ENCODE results near the gene CCL19.
"Not testable (repeated sequence)": the region's sequence is repeated elsewhere in the genome, so short reads cannot be mapped to it uniquely, and the experiment has no call there.

Gene CCL19

GRCh38 chr9:34690983-34691935, at the start of gene CCL19:
CCL19 (minus strand) TSS chr9:34691276; CDS start chr9:34691139, 137 bp downstream.
- DNase-seq = no peak

DNA sequence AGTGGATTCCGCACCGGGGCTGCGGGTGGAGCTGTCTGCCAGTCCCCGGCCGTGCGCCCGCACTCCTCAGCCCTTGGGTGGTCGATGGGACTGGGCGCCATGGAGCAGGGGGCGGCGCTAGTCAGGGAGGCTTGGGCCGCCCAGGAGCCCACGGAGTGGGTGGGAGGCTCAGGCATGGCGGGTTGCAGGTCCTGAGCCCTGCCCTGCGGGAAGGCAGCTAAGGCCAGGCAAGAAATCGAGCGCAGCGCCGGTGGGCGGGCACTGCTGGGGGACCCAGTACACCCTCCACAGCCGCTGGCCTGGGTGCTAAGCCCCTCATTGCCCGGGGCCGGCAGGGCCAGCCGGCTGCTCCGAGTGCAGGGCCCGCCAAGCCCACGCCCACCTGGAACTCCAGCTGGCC, 49.1 kb upstream of the CCL19 start:
- DNase-seq = not testable (repeated sequence)

GRCh38 chr9:34737677-34738260, 46.7 kb upstream of the CCL19 start:
- no peak for DNase-seq

- DNase-seq = no peak
Measured at GRCh38 chr9:34734720-34735119, 43.6 kb upstream of the CCL19 start.

DNA sequence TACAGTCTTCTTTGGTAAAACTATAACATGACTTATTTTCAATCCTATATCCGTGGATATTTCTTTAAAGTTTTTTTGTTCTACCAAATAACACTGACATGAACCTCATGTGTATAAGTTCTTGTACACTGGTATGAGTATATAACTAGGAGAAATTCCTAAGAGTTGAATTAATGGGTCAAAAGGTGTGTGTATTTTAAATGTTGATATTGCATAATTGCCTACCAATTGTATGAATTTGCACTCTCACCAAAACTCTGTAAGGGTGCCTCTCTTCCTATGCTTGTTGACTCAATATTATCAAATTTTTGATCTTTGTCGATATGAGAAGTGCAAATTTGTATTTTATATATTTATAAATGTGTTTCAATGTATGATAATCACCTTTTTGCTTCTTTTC, 41.8 kb upstream of the CCL19 start:
- DNase-seq = no peak

DNA sequence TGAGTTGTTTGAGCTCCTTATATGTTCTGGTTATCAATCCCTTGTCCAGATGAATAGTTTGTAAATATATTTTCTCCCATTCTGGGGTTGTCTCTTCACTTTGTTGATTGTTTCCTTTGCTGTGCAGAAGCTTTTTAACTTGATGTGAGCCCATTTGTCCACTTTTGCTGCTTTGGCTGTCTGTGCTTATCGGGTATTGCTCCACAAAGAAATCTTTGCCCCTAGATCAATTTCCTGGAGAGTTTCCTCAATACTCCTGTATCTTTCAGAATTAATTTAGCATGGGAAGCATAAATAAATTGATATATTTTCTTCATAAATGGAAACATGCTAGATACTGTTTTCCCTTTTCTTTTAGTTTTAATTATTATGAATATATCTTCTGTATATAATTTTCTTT, 41.4 kb upstream of the CCL19 start:
- no peak for DNase-seq

DNA sequence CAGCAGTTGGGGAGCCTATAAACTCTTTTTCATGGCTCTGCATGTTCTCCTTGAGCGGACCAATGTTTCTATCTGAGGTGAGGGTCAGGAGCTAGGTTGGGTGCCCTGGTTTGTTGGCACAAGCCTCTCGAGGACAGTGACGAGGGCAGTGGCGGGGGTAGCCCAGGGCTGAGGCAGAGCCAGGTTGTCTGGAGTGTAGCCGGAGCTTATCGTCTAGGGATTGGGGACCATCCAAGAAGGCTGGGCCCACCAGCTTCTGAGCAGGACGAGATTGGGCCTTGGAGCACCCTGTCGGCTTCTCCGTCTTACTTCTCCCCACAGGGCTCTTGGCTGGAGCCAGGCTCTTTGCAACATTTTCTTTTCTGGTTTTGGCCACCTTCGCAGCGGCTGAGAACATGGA, 32.1 kb upstream of the CCL19 start:
- no peak for DNase-seq

- DNase-seq = not testable (repeated sequence)
Measured at GRCh38 chr9:34719769-34720025, 28.6 kb upstream of the CCL19 start.

- no peak for DNase-seq
Measured at GRCh38 chr9:34719021-34719768, 28.1 kb upstream of the CCL19 start.

DNA sequence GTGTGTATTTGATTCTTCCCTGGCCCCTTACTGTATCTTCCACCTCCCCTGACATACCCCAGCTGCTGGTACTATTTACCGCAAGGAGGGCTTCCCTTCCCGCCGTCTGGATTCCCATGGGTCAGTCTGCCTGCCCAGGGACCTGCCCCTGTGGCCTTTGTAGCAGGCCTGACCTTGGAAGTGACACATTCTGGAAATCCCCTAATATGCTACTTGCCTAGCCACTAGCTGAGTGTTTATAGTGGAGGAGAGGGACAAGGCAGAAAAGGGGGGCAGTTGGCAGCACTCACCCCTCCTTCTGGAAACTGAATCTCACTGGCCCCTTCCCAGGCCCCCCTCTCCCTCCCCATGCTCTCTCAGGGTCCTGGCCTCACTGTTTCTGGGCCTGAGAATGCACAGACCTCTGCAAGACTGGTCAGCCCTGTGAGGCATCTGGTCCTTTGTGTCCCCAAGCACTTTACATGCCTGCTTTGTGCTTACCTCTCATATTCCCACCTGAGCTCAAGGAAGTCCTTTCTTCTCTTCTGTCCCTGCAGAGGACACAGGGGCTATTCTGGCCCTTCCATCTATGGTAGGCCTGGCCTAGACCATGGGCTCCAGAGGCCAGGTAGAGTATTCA, 27.0 kb upstream of the CCL19 start:
- DNase-seq = no peak

GRCh38 chr9:34716711-34717110, 25.6 kb upstream of the CCL19 start:
- DNase-seq = no peak

GRCh38 chr9:34715639-34716215, 24.7 kb upstream of the CCL19 start:
- no peak for DNase-seq

- DNase-seq = no peak
Measured at GRCh38 chr9:34714007-34714406, 22.9 kb upstream of the CCL19 start.

- DNase-seq = no peak
Measured at GRCh38 chr9:34712140-34712539, 21.1 kb upstream of the CCL19 start.

DNA sequence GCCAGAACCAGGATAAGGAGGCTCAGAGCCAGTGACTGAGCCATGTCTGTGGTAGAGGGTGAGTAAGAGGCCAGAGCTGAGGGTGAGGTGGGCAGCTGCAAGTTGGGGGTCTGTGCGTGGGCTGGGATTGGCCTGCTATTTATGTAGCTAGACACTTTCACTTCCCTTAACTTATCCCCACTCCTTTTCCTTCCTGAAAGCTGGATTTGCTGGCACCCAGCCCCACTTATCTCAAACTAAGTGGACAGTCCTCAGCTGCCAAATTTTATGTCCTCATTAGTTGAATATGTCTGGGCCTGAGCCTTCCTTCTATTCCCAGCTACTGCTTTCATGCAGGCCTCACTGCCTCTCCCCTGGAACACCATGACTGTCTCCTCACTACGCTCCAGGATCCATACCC, 18.9 kb upstream of the CCL19 start, which contains the start of gene CCL21:
Gene CCL21 (minus strand): TSS at position 114 of the 400 bp plus-strand sequence. CDS start 70 bp downstream, at position 44.
- no peak for DNase-seq

DNA sequence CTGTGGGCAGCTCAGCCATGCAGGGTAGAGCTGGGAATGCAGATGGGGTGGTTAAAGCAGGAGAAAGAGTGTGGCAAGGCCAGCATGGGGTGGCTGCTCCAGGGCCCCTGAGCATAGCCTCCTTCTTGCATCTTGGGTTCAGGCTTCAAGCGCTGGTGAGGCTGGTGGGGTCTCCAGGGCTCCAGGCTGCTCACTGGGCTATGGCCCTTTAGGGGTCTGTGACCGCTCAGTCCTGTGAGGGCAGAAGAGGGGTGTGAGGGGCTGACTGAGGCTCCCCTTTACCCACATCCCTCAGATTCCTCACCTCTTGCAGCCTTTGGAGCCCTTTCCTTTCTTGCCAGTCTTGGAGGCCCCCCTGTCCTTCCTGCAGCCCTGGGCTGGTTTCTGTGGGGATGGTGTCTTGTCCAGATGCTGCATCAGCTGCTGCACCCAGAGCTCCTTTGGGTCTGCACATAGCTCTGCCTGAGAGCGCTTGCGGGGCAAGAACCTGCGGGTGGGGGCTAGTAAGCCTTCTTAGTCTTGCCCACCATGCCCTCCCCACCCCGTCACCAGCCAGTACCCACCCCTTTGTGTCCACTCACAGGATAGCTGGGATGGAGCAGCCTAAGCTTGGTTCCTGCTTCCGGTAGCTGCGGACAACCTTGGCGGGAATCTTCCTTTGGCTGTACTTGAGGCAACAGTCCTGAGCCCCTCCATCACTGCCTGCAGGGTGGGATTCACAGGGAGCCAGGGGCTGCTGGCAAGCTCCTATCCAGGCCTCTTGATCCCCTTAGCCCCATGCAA, 18.3 kb upstream of the CCL19 start:
- no peak for DNase-seq

GRCh38 chr9:34707130-34707529, 16.1 kb upstream of the CCL19 start:
- DNase-seq = no peak

- DNase-seq = peak; percentile 82
Measured at GRCh38 chr9:34701769-34702736, 11.0 kb upstream of the CCL19 start.

DNA sequence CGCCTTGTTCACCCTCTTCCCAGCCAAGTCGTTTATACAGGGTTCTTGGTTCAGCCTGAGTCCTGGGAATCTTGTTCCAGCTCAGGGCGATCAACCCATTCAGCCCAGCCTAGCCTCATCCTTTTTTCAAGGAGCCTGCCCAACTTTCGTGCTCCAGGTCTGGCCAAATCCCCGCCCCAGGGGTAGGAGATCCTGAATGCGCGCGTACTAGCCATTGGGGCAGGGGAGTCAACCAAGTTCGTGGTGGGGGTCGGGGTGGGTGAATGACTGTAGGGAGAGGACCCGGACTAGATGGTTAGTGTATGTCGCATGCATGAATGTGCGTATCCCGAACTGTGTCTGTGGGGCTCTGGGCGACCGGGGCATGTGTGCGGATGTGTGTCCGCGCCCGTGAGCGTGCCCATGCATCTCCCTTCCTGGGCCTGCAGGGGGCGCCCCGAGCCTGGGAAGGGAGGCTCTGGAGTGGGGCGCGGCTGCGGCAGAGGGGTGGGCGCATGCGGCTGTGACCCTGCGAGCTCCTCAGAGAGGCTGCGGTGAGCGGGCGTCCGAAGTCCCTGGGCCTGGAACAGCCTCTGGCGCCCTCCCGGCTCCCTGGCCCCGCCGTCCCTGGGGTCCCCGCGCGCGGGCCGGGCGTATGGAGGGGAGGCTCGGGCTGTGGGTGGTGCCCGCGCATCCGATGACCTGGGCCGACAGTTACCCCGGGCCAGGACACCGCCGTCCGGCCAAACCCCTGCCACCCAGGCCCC, 10.1 kb upstream of the CCL19 start:
- DNase-seq = peak; percentile 78

DNA sequence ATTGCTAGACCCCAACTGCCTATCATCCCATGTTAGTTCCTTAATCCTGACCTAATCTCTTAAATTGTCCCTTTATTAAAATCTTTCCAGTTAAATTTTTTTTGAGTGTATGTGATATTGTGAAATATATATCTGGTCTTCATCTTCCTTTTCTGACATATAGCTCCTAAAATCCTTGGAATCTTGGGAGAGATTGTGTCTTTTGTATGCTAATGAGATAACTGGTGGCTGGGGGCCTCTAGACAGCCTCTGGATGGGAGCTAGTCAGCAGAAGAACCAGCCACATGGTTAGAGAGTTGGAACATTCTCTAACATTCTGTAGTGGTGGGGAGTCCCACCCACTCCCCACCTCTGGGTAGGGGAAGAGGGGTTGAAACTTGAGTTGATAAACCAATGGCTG, 3.7 kb upstream of the CCL19 start:
- no peak for DNase-seq
